Keratinocyte (primary cell): ENCODE results near the gene RAB43. TPM values are rescaled to one million over a fixed set of nuclear protein-coding genes. Genes with fewer than 3 reads are reported as not detected.
A peak's percentile ranks its signal among the peaks of the same experiment; 100 is the strongest.
"Not testable (repeated sequence)": the region's sequence is repeated elsewhere in the genome, so short reads cannot be mapped to it uniquely, and the experiment has no call there.

Experiments used
- DNase-seq: peaks from one replicate; pipeline ENCODE4 v3.0.0-alpha.2; 2011; ENCODE audit warnings: low read depth, missing footprints, low spot score
- FAIRE-seq: peaks from 2 replicates; lab custom pipeline; 2011; peaks lifted over from hg19 to GRCh38; lab: Jason Lieb, UNC
- H2AFZ ChIP-seq: 2 replicates; pipeline ENCODE4 v1.6.0; 2012; ENCODE audit warnings: low read length, control low read depth, inconsistent platforms; ENCODE audit not compliant: control insufficient read depth
- H3K27ac ChIP-seq: 2 replicates; pipeline ENCODE4 v1.5.1; 2011; ENCODE audit warnings: low read length; ENCODE audit not compliant: control insufficient read depth, insufficient read depth
- H3K27me3 ChIP-seq: 3 replicates; pipeline ENCODE4 v1.6.0; 2011; ENCODE audit warnings: low read length; ENCODE audit not compliant: control insufficient read depth, insufficient read depth; ENCODE audit errors: extremely low read depth
- H3K36me3 ChIP-seq, 2 experiments: 2 replicates in 1 of 2; 3 replicates in 1 of 2; pipeline ENCODE4 v1.5.1; 2011; ENCODE audit warnings: low read length in 2 of 2, mild to moderate bottlenecking in 1 of 2; ENCODE audit not compliant: control insufficient read depth in 2 of 2, insufficient read depth in 2 of 2; ENCODE audit errors: extremely low read depth in 1 of 2
- H3K4me1 ChIP-seq: 3 replicates; pipeline ENCODE4 v1.5.1; 2011; ENCODE audit warnings: low read length; ENCODE audit not compliant: control insufficient read depth, insufficient read depth; ENCODE audit errors: extremely low read depth
- H3K4me2 ChIP-seq: 3 replicates; pipeline ENCODE4 v1.6.0; 2011; ENCODE audit warnings: low read depth, low read length; ENCODE audit not compliant: control insufficient read depth, insufficient read depth; ENCODE audit errors: extremely low read depth
- H3K4me3 ChIP-seq, 3 experiments: fragments of 200-600 bp in 1 of 3; sonication (generic) in 1 of 3; 2 replicates in 2 of 3; 3 replicates in 1 of 3; pipeline ENCODE4 v1.5.1; 2011 to 2016; ENCODE audit warnings: low read length in 3 of 3, mild to moderate bottlenecking in 3 of 3, control low read depth in 2 of 3, inconsistent platforms in 1 of 3, low read depth in 1 of 3, mixed read lengths in 1 of 3, mixed run types in 1 of 3, moderate library complexity in 1 of 3; ENCODE audit not compliant: control insufficient read depth in 2 of 3, insufficient read depth in 2 of 3; ENCODE audit errors: extremely low read depth in 1 of 3
- H3K79me2 ChIP-seq: 2 replicates; pipeline ENCODE4 v1.6.0; 2012; ENCODE audit warnings: low read length; ENCODE audit not compliant: control insufficient read depth, insufficient read depth
- H3K9ac ChIP-seq: 3 replicates; pipeline ENCODE4 v1.6.0; 2011; ENCODE audit warnings: low read length; ENCODE audit not compliant: control insufficient read depth, insufficient read depth; ENCODE audit errors: extremely low read depth
- H3K9me1 ChIP-seq: 3 replicates; pipeline ENCODE4 v1.6.0; 2011; ENCODE audit warnings: low read length; ENCODE audit not compliant: control insufficient read depth, insufficient read depth; ENCODE audit errors: extremely low read depth
- H3K9me3 ChIP-seq: 2 replicates; pipeline ENCODE4 v1.5.1; 2012; ENCODE audit warnings: low read depth, low read length; ENCODE audit not compliant: control insufficient read depth
- H4K20me1 ChIP-seq: 3 replicates; pipeline ENCODE4 v1.6.0; 2011; ENCODE audit warnings: low read length; ENCODE audit not compliant: control insufficient read depth, insufficient read depth; ENCODE audit errors: extremely low read depth
- CTCF ChIP-seq, 3 experiments: IDR thresholded peaks in 1 of 3; conservative IDR thresholded peaks in 1 of 3; optimal IDR thresholded peaks in 1 of 3; 2 replicates in 2 of 3; 3 replicates in 1 of 3; pipeline versions ENCODE3 to v1.5.1; 2011; ENCODE audit warnings: low read length in 3 of 3, mild to moderate bottlenecking in 3 of 3, moderate library complexity in 2 of 3, control low read depth in 1 of 3, inconsistent platforms in 1 of 3; ENCODE audit not compliant: insufficient read depth in 2 of 3; ENCODE audit errors: extremely low read depth in 1 of 3
- EZH2 ChIP-seq: IDR thresholded peaks from one replicate; pipeline ENCODE4 v1.6.1; 2012; ENCODE audit warnings: inconsistent platforms, mild to moderate bottlenecking, low read length, moderate library complexity
- dilution Hi-C: fragments of 300-500 bp; cut with MboI; formaldehyde crosslinking; loops from one replicate; pipeline ENCODE4 v1.7.0; 2020; ENCODE audit warnings: low sequenced_read_pairs; ENCODE audit not compliant: extremely low pct_ligation_motif_present
- polyA plus RNA-seq, 5 experiments: library from polyadenylated mRNA; depleted of rRNA in 3 of 5; stranded (reverse) in 3 of 5; stranded (forward) in 1 of 5; unstranded in 1 of 5; fragments of >200 nt; gene quantifications; 1 replicate in 1 of 5; 2 replicates in 3 of 5; 3 replicates in 1 of 5; pipeline versions ENCODE4 v1.2.1 to v1.2.3, GENCODE V29; 2011 to 2012; ENCODE audit warnings: missing spikeins in 2 of 5, low read depth in 1 of 5, low replicate concordance in 1 of 5

RAB43 gene
- polyA plus RNA-seq, 1 donor (not counting 4 experiments of a cell fraction or from before 2014, with no cell fraction given) = 8.1 TPM

GRCh38 chr3:129112308-129113052, 9.1 kb downstream of the RAB43 start:
- peaks cover 3% of the 10 kb centered on the region for H4K20me1 ChIP-seq
- no peaks in the 10 kb centered on the region for H3K27me3 ChIP-seq
- TF ChIP-seq CTCF (optimal IDR thresholded peaks at IDR 0.05 in 1 of 3, IDR thresholded peaks at IDR 0.05 in 1 of 3, conservative IDR thresholded peaks at IDR 0.05 in 1 of 3; ENCODE audit: extremely low read depth in 1 of 3, insufficient read depth in 2 of 3, low read length in 3 of 3) = no peak
- TF ChIP-seq EZH2 = no peak
- H3K9me3 ChIP-seq = no peaks in the 10 kb centered on the region
- DNase-seq (no peak), FAIRE-seq (no peak)
- H3K4me3 ChIP-seq = no peak overlapping the region
- H3K4me2 ChIP-seq = no peak overlapping the region
- peak overlapping the region; percentile 2 for H3K27ac ChIP-seq
- H3K9me1 ChIP-seq = peaks cover 3% of the 10 kb centered on the region
- H3K36me3 ChIP-seq = peaks cover 4 to 16% of the 10 kb centered on the region in 2 experiments
- dilution Hi-C loops = no loop called here
- no peak overlapping the region for H2AFZ ChIP-seq
- H3K9ac ChIP-seq = no peak overlapping the region
- H3K4me1 ChIP-seq = no peaks in the 10 kb centered on the region
- H3K79me2 ChIP-seq = peaks cover 52% of the 10 kb centered on the region

DNA sequence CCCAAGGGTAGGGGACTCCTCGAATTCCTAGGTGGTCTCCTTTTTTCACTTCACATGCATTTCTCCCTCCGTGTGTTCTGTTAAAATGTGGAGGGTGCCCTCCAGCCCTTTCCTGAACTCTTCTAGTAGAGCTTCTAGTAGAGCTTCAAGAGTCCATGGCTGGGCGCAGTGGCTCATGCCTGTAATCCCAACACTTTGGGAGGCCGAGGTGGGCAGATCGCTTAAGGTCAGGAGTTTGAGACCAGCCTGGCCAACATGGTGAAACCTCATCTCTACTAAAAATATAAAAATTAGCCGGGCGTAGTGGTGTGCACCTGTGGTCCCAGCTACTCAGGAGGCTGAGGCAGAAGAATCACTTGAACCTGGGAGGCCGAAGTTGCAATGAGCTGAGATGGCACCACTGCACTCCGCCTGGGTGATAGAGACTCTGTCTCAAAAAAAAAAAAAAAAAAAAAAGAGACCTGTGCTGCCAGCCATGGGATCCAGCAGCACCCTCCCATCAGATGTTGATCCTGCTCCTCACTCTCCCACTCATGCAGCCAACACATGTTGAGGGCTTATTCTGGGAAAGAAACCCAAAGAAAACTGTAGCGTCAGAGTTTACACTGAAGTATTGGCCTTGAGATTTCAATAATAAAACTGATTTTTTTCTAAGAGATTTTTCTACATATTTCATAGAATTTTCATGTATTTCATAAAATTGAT, 10.4 kb downstream of the RAB43 start:
- H3K4me2 ChIP-seq, DNase-seq, H3K9ac ChIP-seq, H3K4me1 ChIP-seq, H3K9me1 ChIP-seq, H3K27me3 ChIP-seq, FAIRE-seq, H3K9me3 ChIP-seq, H3K27ac ChIP-seq, H2AFZ ChIP-seq, H4K20me1 ChIP-seq, dilution Hi-C loops, H3K4me3 ChIP-seq: not testable (repeated sequence)
- Histone ChIP-seq H3K36me3 (peaks cover 11 to 19% of the 10 kb centered on the region in 2 experiments), H3K79me2 (peaks cover 54% of the 10 kb centered on the region)
